Measurements from ENCODE around the gene KCNH4.

- no peak for TF ChIP-seq EP300 (IDR thresholded peaks at IDR 0.05)
- TF ChIP-seq CTCF (IDR thresholded peaks at IDR 0.05), result no peak
- no peak for TF ChIP-seq POLR2A (IDR thresholded peaks at IDR 0.05)
These were observed 2.2 kb upstream of the KCNH4 start for GRCh38 chr17:42182927-42183734.

Data from ovary (tissue), 3 donors.